Measurements from ENCODE around the gene FKBP10.
"Not testable (repeated sequence)": the region's sequence is repeated elsewhere in the genome, so short reads cannot be mapped to it uniquely, and the experiment has no call there.

Gene FKBP10

GRCh38 chr17:41844971-41845370, 32.2 kb downstream of the FKBP10 start:
- no peak for DNase-seq

- DNase-seq = no peak
Observed at GRCh38 chr17:41848788-41849187, 36.0 kb downstream of the FKBP10 start.

- no peak for DNase-seq
Observed at GRCh38 chr17:41849251-41849990, 36.6 kb downstream of the FKBP10 start.

GRCh38 chr17:41851382-41851781, 38.6 kb downstream of the FKBP10 start:
- not testable (repeated sequence) for DNase-seq

- no peak for DNase-seq
Observed at GRCh38 chr17:41860254-41860931, 47.6 kb downstream of the FKBP10 start.

GRCh38 chr17:41863074-41863848, 50.5 kb downstream of the FKBP10 start:
- DNase-seq = peak in 1 of 2 donors; percentile 33

- no peak for DNase-seq
Observed at GRCh38 chr17:41864498-41864835, 51.7 kb downstream of the FKBP10 start.

- peak; percentile 78 to 85 for DNase-seq
Observed at GRCh38 chr17:41864836-41865595, 52.2 kb downstream of the FKBP10 start, which contains the start of gene KLHL11. TSS of gene KLHL11 (minus strand) at chr17:41865423. CDS start at chr17:41865370, 53 bp downstream.

- DNase-seq = no peak
Observed at GRCh38 chr17:41865596-41865893, 52.7 kb downstream of the FKBP10 start.

- DNase-seq = no peak
Observed at GRCh38 chr17:41868568-41868967, 55.8 kb downstream of the FKBP10 start.

GRCh38 chr17:41869426-41869825, 56.6 kb downstream of the FKBP10 start:
- DNase-seq = no peak

GRCh38 chr17:41870097-41870496, 57.3 kb downstream of the FKBP10 start:
- no peak for DNase-seq

- no peak for DNase-seq
Observed at GRCh38 chr17:41870627-41871026, 57.8 kb downstream of the FKBP10 start.

- DNase-seq = no peak
Observed at GRCh38 chr17:41871789-41872188, 59.0 kb downstream of the FKBP10 start.
